Bronchial epithelial cell (primary cell): ENCODE data around the gene TGM6. TPM values are rescaled to one million over a fixed set of nuclear protein-coding genes. Genes with fewer than 3 reads are reported as not detected.

Source experiments
- DNase-seq: peaks from one replicate; pipeline ENCODE4 v3.0.0-alpha.2; 2010; ENCODE audit warnings: low read depth
- FAIRE-seq: peaks from 2 replicates; lab custom pipeline; 2011; peaks lifted over from hg19 to GRCh38; lab: Jason Lieb, UNC
- H3K27me3 ChIP-seq: 2 replicates; pipeline ENCODE4 v1.5.1; 2011; ENCODE audit warnings: low read length; ENCODE audit not compliant: control insufficient read depth, insufficient read depth
- H3K36me3 ChIP-seq: 2 replicates; pipeline ENCODE4 v1.5.1; 2011; ENCODE audit warnings: low read length; ENCODE audit not compliant: control insufficient read depth, insufficient read depth
- H3K4me3 ChIP-seq: 2 replicates; pipeline ENCODE4 v1.5.1; 2011; ENCODE audit warnings: mild to moderate bottlenecking, low read depth, low read length, control low read depth
- total RNA-seq: library from RNA; depleted of rRNA; stranded (reverse); fragments of >200 nt; gene quantifications from 2 replicates; pipeline ENCODE4 v1.2.1, GENCODE V29; 2014
- TF ChIP-seq, protein P1 (sequence below): IDR thresholded peaks from 2 replicates; pipeline ENCODE4 v1.5.1; 2011; ENCODE audit warnings: mild to moderate bottlenecking, moderate library complexity, low read length, control low read depth, inconsistent platforms; ENCODE audit not compliant: insufficient read depth, severe bottlenecking

The TGM6 gene
- total RNA-seq, 1 donor from 2014 or later = not detected

DNA sequence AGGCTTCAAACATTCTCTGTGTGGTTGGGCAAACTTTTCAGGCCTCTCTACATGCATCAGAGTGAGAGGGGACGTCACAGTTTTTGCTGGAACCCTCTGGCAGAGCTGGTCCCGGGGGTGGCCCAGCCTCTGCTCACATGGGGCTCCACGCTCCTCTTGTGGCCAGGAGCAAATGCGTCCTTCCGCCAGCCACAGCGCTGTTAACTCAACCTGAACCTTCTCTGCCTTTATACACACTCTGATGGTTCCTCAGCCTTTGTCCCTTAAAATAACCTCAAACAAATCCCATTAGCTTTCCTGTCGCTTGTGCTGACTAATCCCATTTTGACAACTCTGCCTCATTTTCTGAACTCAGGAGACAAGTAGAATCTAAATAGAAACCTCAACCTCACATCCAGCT, 39.4 kb upstream of the TGM6 start:
- Histone ChIP-seq H3K27me3 (peaks cover 1% of the 10 kb centered on the region), H3K4me3 (no peak overlapping the region), H3K36me3 (no peaks in the 10 kb centered on the region)
- TF ChIP-seq, protein P1, sequence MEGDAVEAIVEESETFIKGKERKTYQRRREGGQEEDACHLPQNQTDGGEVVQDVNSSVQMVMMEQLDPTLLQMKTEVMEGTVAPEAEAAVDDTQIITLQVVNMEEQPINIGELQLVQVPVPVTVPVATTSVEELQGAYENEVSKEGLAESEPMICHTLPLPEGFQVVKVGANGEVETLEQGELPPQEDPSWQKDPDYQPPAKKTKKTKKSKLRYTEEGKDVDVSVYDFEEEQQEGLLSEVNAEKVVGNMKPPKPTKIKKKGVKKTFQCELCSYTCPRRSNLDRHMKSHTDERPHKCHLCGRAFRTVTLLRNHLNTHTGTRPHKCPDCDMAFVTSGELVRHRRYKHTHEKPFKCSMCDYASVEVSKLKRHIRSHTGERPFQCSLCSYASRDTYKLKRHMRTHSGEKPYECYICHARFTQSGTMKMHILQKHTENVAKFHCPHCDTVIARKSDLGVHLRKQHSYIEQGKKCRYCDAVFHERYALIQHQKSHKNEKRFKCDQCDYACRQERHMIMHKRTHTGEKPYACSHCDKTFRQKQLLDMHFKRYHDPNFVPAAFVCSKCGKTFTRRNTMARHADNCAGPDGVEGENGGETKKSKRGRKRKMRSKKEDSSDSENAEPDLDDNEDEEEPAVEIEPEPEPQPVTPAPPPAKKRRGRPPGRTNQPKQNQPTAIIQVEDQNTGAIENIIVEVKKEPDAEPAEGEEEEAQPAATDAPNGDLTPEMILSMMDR = no peak
- DNase-seq (no peak), FAIRE-seq (no peak)

DNA sequence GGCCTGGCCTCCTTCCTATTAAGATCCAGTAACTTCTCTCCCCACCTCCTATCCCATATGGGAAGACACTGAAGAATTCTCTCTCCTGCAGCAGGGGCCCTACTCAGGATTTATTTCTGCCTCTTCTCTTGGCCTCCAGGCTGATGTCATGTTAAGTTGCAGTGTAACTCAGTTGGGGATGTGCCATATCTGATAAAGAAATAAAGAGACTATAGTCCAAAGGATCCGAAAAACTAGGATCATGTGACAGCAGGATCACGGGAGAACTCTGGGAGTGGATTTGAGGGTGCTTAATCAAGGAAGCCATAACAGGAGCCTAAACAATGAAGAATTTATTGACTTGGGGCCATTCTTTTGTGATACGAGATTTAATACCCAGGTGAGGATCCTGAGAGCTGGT, 38.5 kb upstream of the TGM6 start:
- TF ChIP-seq, protein P1 = no peak
- DNase-seq (no peak), FAIRE-seq (no peak)
- Histone ChIP-seq H3K36me3 (no peaks in the 10 kb centered on the region), H3K4me3 (no peak overlapping the region), H3K27me3 (peaks cover 1% of the 10 kb centered on the region)

DNA sequence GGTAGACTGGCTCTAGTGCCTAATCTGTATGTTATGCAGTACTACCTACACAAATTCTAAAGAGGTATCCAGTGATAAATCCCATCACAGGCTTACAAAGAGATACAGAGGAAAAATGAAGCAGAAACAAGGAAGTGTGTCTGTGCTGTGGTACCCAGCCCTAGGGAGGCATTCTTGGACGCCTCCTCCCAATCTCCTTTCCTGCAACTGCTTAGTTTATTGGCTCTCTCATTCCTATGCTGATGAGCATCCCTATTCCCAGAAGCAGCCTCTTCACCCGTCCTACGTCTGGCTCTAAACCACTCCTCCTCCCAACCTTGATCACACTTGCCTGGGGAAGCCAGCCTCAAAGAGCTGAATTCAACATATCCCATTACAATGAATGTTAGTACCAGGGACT, 34.5 kb upstream of the TGM6 start:
- H3K27me3 ChIP-seq = no peaks in the 10 kb centered on the region
- FAIRE-seq = no peak
- TF ChIP-seq, protein P1 = no peak
- DNase-seq = no peak
- no peaks in the 10 kb centered on the region for H3K36me3 ChIP-seq
- no peak overlapping the region for H3K4me3 ChIP-seq

DNA sequence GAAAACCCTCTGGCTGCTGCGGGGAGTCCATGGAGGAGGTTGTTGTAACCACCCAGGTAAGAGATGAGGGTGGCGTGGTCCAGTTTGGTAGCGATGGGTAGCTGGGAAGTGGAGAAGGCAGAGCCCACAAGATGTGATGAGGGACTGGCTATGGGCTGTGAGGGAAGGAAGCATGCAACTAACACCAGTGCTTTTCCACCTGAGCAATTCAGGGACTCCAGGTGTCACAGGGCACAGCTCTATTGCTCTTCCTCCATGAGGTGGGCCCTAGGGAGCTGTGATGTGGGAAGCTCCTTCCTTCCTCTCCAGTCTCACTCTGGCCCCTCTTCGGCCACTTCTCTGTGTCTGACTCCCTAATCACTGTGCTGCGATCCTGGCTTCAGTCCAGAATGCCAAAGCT, 32.4 kb upstream of the TGM6 start:
- Histone ChIP-seq H3K27me3 (no peaks in the 10 kb centered on the region), H3K36me3 (no peaks in the 10 kb centered on the region), H3K4me3 (no peak overlapping the region)
- DNase-seq (no peak), FAIRE-seq (no peak)
- TF ChIP-seq, protein P1 = no peak

DNA sequence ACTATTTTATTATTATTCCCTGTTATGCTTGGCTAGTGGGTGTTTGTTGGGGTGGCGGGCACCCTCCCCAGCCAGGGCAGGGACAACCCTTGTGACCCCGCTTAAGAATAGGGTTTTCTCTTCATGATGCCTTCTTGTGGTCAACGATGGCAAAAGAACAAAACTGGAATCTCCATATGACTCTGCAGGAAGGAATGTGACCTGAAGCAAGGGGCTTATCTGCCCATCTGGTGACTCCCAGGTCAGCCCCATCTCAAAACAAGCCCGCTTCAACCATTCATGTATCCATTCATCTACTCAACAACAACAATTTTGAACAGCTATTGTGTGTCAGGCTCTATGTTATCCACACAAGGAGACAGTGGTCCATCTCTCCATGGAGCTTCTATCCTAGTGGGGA, 30.9 kb upstream of the TGM6 start:
- H3K27me3 ChIP-seq = no peaks in the 10 kb centered on the region
- TF ChIP-seq, protein P1 = no peak
- FAIRE-seq (no peak), DNase-seq (peak; percentile 8)
- H3K4me3 ChIP-seq = no peak overlapping the region
- no peaks in the 10 kb centered on the region for H3K36me3 ChIP-seq

DNA sequence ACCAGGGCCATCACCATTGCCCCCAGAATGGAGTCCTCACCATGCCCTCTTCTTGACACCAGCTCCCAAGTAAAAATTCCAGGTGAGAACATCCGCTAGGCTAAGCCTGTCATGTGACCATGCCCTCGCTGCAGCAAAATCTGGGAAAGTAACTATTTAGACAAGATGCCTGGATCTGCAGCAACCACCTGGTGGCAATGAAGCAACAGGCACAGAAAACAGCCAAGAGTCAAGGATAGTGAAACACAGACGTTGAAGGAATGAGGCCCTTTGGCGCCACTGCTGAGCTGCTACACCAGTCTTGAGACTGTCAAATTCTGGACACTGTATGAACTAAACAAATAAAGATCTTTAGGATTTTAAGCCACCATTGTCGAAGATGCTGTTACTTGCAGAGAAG, 30.1 kb upstream of the TGM6 start:
- TF ChIP-seq, protein P1 = no peak
- DNase-seq = no peak

More for the DNA sequence above, 30.1 kb upstream of the TGM6 start:
- no peaks in the 10 kb centered on the region for H3K36me3 ChIP-seq
- no peaks in the 10 kb centered on the region for H3K27me3 ChIP-seq
- no peak for FAIRE-seq
- H3K4me3 ChIP-seq = no peak overlapping the region
